HPDE6-E6E7 (cell line): ENCODE results near the gene PTRH1.

Source experiments
- DNase-seq: peaks from one replicate; pipeline ENCODE4 v3.0.0; 2011; ENCODE audit warnings: missing footprints; ENCODE audit errors: extremely low spot score

PTRH1 gene

GRCh38 chr9:127741831-127742434, 26.5 kb upstream of the PTRH1 start:
- no peak for DNase-seq

- DNase-seq: no peak
These were observed 24.3 kb upstream of the PTRH1 start for GRCh38 chr9:127739614-127740330.

- no peak for DNase-seq
These were observed 23.2 kb upstream of the PTRH1 start for GRCh38 chr9:127738666-127739065.

GRCh38 chr9:127735530-127736185, 20.2 kb upstream of the PTRH1 start:
- DNase-seq: no peak

- peak; percentile 90 for DNase-seq
These were observed 19.5 kb upstream of the PTRH1 start, which contains the start of gene TOR2A for GRCh38 chr9:127734747-127735529. TSS of gene TOR2A (minus strand) at chr9:127735294. CDS start at chr9:127735270, 24 bp downstream.

- DNase-seq: no peak
These were observed 18.8 kb upstream of the PTRH1 start for GRCh38 chr9:127734247-127734746.

GRCh38 chr9:127733614-127734013, 18.2 kb upstream of the PTRH1 start:
- no peak for DNase-seq

- DNase-seq: no peak
These were observed 17.0 kb upstream of the PTRH1 start for GRCh38 chr9:127732444-127732843.

GRCh38 chr9:127731938-127732337, 16.5 kb upstream of the PTRH1 start:
- no peak for DNase-seq

- DNase-seq: no peak
These were observed 15.4 kb upstream of the PTRH1 start for GRCh38 chr9:127730799-127731410.

- DNase-seq: no peak
These were observed 14.8 kb upstream of the PTRH1 start for GRCh38 chr9:127730262-127730661.

GRCh38 chr9:127729522-127730256, 14.2 kb upstream of the PTRH1 start:
- DNase-seq: no peak

- no peak for DNase-seq
These were observed 13.3 kb upstream of the PTRH1 start for GRCh38 chr9:127728808-127729207.

- no peak for DNase-seq
These were observed 11.4 kb upstream of the PTRH1 start for GRCh38 chr9:127726871-127727270.

- DNase-seq: no peak
These were observed 8.5 kb upstream of the PTRH1 start for GRCh38 chr9:127724012-127724411.

GRCh38 chr9:127723444-127723843, 8.0 kb upstream of the PTRH1 start:
- DNase-seq: no peak

GRCh38 chr9:127723013-127723412, 7.5 kb upstream of the PTRH1 start:
- DNase-seq: no peak

- no peak for DNase-seq
These were observed 6.7 kb upstream of the PTRH1 start for GRCh38 chr9:127722055-127722745.

- no peak for DNase-seq
These were observed 5.9 kb upstream of the PTRH1 start for GRCh38 chr9:127721391-127721821.

- DNase-seq: no peak
These were observed 5.4 kb upstream of the PTRH1 start for GRCh38 chr9:127720865-127721227.
